ENCODE data around the gene APBA2.

The APBA2 gene

GRCh38 chr15:29088666-29089065 is 202.9 kb downstream of the APBA2 start:
- Histone ChIP-seq H3K9me3 (ENCODE audit: insufficient read depth, low read length) (no peaks in the 10 kb centered on the region), H3K9ac (ENCODE audit: low read length) (no peak overlapping the region), H3K4me3 (ENCODE audit: low read length) (no peak overlapping the region), H3K27me3 (ENCODE audit: low read depth, low read length) (peaks cover 4% of the 10 kb centered on the region; the same call in 1 of the 2 replicates), H3K79me2 (ENCODE audit: low read length) (no peaks in the 10 kb centered on the region), H3K4me1 (ENCODE audit: low read length) (peaks cover 18% of the 10 kb centered on the region), H2AFZ (ENCODE audit: low read depth, low read length) (no peak overlapping the region), H3K36me3 (replicated peaks; ENCODE audit: low read depth, low read length) (no peaks in the 10 kb centered on the region), H3K27ac (ENCODE audit: low read length) (no peak overlapping the region), H4K20me1 (ENCODE audit: insufficient read depth, low read length) (no peaks in the 10 kb centered on the region), H3K4me2 (ENCODE audit: low read length) (no peak overlapping the region)
- TF ChIP-seq, protein P1, sequence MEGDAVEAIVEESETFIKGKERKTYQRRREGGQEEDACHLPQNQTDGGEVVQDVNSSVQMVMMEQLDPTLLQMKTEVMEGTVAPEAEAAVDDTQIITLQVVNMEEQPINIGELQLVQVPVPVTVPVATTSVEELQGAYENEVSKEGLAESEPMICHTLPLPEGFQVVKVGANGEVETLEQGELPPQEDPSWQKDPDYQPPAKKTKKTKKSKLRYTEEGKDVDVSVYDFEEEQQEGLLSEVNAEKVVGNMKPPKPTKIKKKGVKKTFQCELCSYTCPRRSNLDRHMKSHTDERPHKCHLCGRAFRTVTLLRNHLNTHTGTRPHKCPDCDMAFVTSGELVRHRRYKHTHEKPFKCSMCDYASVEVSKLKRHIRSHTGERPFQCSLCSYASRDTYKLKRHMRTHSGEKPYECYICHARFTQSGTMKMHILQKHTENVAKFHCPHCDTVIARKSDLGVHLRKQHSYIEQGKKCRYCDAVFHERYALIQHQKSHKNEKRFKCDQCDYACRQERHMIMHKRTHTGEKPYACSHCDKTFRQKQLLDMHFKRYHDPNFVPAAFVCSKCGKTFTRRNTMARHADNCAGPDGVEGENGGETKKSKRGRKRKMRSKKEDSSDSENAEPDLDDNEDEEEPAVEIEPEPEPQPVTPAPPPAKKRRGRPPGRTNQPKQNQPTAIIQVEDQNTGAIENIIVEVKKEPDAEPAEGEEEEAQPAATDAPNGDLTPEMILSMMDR (IDR thresholded peaks at IDR 0.05; ENCODE audit: low read depth, low read length), result no peak
- TF ChIP-seq EZH2phosphoT487 (IDR thresholded peaks at IDR 0.05; ENCODE audit: low read depth), result no peak

- Histone ChIP-seq H3K9ac (ENCODE audit: low read length) (no peak overlapping the region), H3K27ac (ENCODE audit: low read length) (no peak overlapping the region), H3K4me2 (ENCODE audit: low read length) (peak overlapping the region; percentile 30), H3K4me1 (ENCODE audit: low read length) (peaks cover 18% of the 10 kb centered on the region), H3K9me3 (ENCODE audit: insufficient read depth, low read length) (no peaks in the 10 kb centered on the region), H4K20me1 (ENCODE audit: insufficient read depth, low read length) (no peaks in the 10 kb centered on the region), H2AFZ (ENCODE audit: low read depth, low read length) (peak overlapping the region; percentile 59; the same call in 1 of the 2 replicates), H3K27me3 (ENCODE audit: low read depth, low read length) (no peaks in the 10 kb centered on the region), H3K79me2 (ENCODE audit: low read length) (no peaks in the 10 kb centered on the region), H3K4me3 (ENCODE audit: low read length) (0 out of 2 replicates have a peak overlapping the region, but pooled peaks have one; percentile 1), H3K36me3 (replicated peaks; ENCODE audit: low read depth, low read length) (no peaks in the 10 kb centered on the region)
- TF ChIP-seq, protein P1 (IDR thresholded peaks at IDR 0.05; ENCODE audit: low read depth, low read length), result peak; percentile 49
- TF ChIP-seq EZH2phosphoT487 (IDR thresholded peaks at IDR 0.05; ENCODE audit: low read depth), result no peak
Measured at GRCh38 chr15:29089731-29090616, 204.2 kb downstream of the APBA2 start.

DNA sequence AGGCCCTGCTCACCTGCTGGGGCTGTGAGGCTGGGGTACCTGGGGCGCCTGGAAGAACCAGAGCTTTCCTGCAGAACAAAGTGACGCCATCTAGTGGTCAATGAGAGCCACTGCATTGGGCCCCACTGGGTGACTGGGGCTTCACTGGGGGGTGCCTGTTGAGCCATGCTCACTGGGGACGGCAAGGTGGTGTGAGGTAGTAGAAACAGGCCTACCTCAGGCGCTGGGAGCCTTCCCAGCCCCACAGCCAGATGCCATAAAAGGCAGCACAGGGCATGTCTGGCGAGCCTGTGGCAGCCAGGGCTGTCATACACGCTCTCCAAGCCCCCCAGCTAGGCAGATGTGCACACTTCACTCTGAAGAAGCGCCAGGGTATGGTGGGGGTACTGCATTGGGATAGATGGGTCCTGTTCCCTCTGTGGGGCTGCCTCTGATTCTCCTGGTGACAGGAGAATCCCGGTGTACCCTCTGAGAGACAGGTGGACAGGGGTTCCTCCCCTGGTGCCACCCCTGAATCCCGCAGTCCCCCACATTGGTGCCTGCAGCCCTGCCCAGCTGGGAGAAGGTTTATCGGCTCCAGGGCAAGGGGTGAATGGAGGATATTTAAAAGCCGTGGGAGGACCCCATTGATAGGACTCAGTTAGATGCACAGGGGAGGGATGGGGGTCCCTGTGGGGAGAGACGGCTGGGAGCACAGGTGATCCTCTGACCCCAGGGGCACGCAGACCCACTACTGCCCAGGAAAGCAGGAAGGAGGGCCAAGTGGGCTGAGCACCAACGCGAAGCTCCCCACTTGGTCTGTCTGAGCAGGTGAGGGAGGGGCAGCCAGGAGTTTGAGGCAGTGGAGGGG is 205.1 kb downstream of the APBA2 start:
- no peaks in the 10 kb centered on the region for H3K79me2 ChIP-seq (ENCODE audit: low read length)
- H2AFZ ChIP-seq (ENCODE audit: low read depth, low read length), result 0 out of 2 replicates have a peak overlapping the region, but pooled peaks have one; percentile 59
- peak overlapping the region; percentile 30 for H3K4me2 ChIP-seq (ENCODE audit: low read length)

More for the DNA sequence above, 205.1 kb downstream of the APBA2 start:
- TF ChIP-seq, protein P1 (IDR thresholded peaks at IDR 0.05; ENCODE audit: low read depth, low read length), result peak; percentile 88
- TF ChIP-seq EZH2phosphoT487 (IDR thresholded peaks at IDR 0.05; ENCODE audit: low read depth), result no peak
- Histone ChIP-seq H4K20me1 (ENCODE audit: insufficient read depth, low read length) (no peaks in the 10 kb centered on the region), H3K4me3 (ENCODE audit: low read length) (no peak overlapping the region), H3K36me3 (replicated peaks; ENCODE audit: low read depth, low read length) (no peaks in the 10 kb centered on the region), H3K27ac (ENCODE audit: low read length) (no peak overlapping the region), H3K9me3 (ENCODE audit: insufficient read depth, low read length) (no peaks in the 10 kb centered on the region), H3K27me3 (ENCODE audit: low read depth, low read length) (no peaks in the 10 kb centered on the region), H3K4me1 (ENCODE audit: low read length) (peaks cover 18% of the 10 kb centered on the region), H3K9ac (ENCODE audit: low read length) (no peak overlapping the region)
